OCI-M1 (cell line): ENCODE data around the gene NES.

Experiments
- DNase-seq: peaks from one replicate; lab custom pipeline; 2025; lab: John Stamatoyannopoulos, UW

NES gene

GRCh38 chr1:156704930-156705320 is 27.7 kb upstream of the NES start:
- DNase-seq: no peak

GRCh38 chr1:156704166-156704711 is 27.0 kb upstream of the NES start:
- no peak for DNase-seq

GRCh38 chr1:156703741-156704140 is 26.5 kb upstream of the NES start:
- DNase-seq: no peak

- no peak for DNase-seq
Measured at GRCh38 chr1:156703336-156703735, 26.1 kb upstream of the NES start.

GRCh38 chr1:156700736-156701531 is 23.7 kb upstream of the NES start:
- no peak for DNase-seq

GRCh38 chr1:156698995-156699394 is 21.8 kb upstream of the NES start:
- DNase-seq: no peak

- no peak for DNase-seq
Measured at GRCh38 chr1:156697481-156697880, 20.3 kb upstream of the NES start.

GRCh38 chr1:156696755-156697154 is 19.5 kb upstream of the NES start:
- DNase-seq: no peak

GRCh38 chr1:156694690-156694962 is 17.4 kb upstream of the NES start:
- no peak for DNase-seq

- DNase-seq: peak; percentile 33
Measured at GRCh38 chr1:156693848-156694689, 16.9 kb upstream of the NES start.

GRCh38 chr1:156692925-156693847 is 16.0 kb upstream of the NES start:
- peak; percentile 39 for DNase-seq

GRCh38 chr1:156692441-156692924 is 15.3 kb upstream of the NES start:
- peak; percentile 24 for DNase-seq

- DNase-seq: no peak
Measured at GRCh38 chr1:156691665-156692440, 14.6 kb upstream of the NES start.

- DNase-seq: no peak
Measured at GRCh38 chr1:156691191-156691590, 14.0 kb upstream of the NES start.

- no peak for DNase-seq
Measured at GRCh38 chr1:156690675-156691036, 13.4 kb upstream of the NES start.

GRCh38 chr1:156689953-156690674 is 12.9 kb upstream of the NES start:
- no peak for DNase-seq

GRCh38 chr1:156689035-156689952 is 12.1 kb upstream of the NES start:
- peak; percentile 94 for DNase-seq

GRCh38 chr1:156684227-156684782 is 7.1 kb upstream of the NES start:
- no peak for DNase-seq
